Ureter (tissue), 1 donor: ENCODE results near the gene ZYG11A. TPM values are rescaled to one million over a fixed set of nuclear protein-coding genes. Genes with fewer than 3 reads are reported as not detected.

Source experiments
- DNase-seq: peaks from one replicate; pipeline ENCODE4 v3.0.0-alpha.2; 2020; ENCODE audit warnings: low spot score
- total RNA-seq: library from RNA; stranded (reverse); gene quantifications from one replicate; pipeline ENCODE4 v1.2.4, GENCODE V29; 2023
- donor health status: DM: yes; HTN: yes; CAD: no.

Gene ZYG11A
- total RNA-seq, 1 donor from 2014 or later: 0.23 TPM

GRCh38 chr1:52877554-52877953 is 35.0 kb downstream of the ZYG11A start:
- DNase-seq: no peak

- no peak for DNase-seq
Observed at GRCh38 chr1:52880206-52880605, 37.6 kb downstream of the ZYG11A start.

GRCh38 chr1:52887483-52887882 is 44.9 kb downstream of the ZYG11A start:
- no peak for DNase-seq

- DNase-seq: no peak
Observed at GRCh38 chr1:52892424-52893215, 50.1 kb downstream of the ZYG11A start.

- no peak for DNase-seq
Observed at GRCh38 chr1:52899445-52899894, 56.9 kb downstream of the ZYG11A start.

GRCh38 chr1:52900402-52900801 is 57.8 kb downstream of the ZYG11A start:
- no peak for DNase-seq

- no peak for DNase-seq
Observed at GRCh38 chr1:52901384-52901783, 58.8 kb downstream of the ZYG11A start.

- no peak for DNase-seq
Observed at GRCh38 chr1:52904208-52904926, 61.8 kb downstream of the ZYG11A start.

- DNase-seq: no peak
Observed at GRCh38 chr1:52904927-52905698, 62.6 kb downstream of the ZYG11A start.

- no peak for DNase-seq
Observed at GRCh38 chr1:52906135-52906603, 63.6 kb downstream of the ZYG11A start.

- no peak for DNase-seq
Observed at GRCh38 chr1:52907068-52907811, 64.7 kb downstream of the ZYG11A start.

GRCh38 chr1:52907812-52908153 is 65.2 kb downstream of the ZYG11A start:
- DNase-seq: no peak

- DNase-seq: no peak
Observed at GRCh38 chr1:52911541-52911940, 69.0 kb downstream of the ZYG11A start.

GRCh38 chr1:52913014-52913413 is 70.5 kb downstream of the ZYG11A start:
- no peak for DNase-seq

GRCh38 chr1:52913537-52913936 is 71.0 kb downstream of the ZYG11A start:
- DNase-seq: no peak

GRCh38 chr1:52914463-52914862 is 71.9 kb downstream of the ZYG11A start:
- DNase-seq: no peak

- DNase-seq: no peak
Observed at GRCh38 chr1:52915211-52915854, 72.8 kb downstream of the ZYG11A start.

- DNase-seq: no peak
Observed at GRCh38 chr1:52915855-52916220, 73.3 kb downstream of the ZYG11A start.

GRCh38 chr1:52916241-52916975 is 73.8 kb downstream of the ZYG11A start:
- DNase-seq: no peak

- no peak for DNase-seq
Observed at GRCh38 chr1:52917156-52917555, 74.6 kb downstream of the ZYG11A start.
